Suppressor macrophage treated with lipopolysaccharide for 1 hour (primary cell): ENCODE measurements around the gene TMEM129.

Source experiments
- DNase-seq, 3 donors: peaks; one replicate each; pipeline ENCODE4 v3.0.0-alpha.2; 2020 to 2022

Gene TMEM129

GRCh38 chr4:1721003-1721665 is at the start of gene TMEM129, which contains the start of gene TACC3:
Gene TMEM129, minus strand, starts transcription at chr4:1721323. Its CDS starts 486 bp downstream, at chr4:1720837.
Gene TACC3, plus strand, starts transcription at chr4:1721521. Its CDS starts 1,901 bp downstream, at chr4:1723422.
- DNase-seq, result peak; percentile 92 to 98 (median 96)

- no peak for DNase-seq
These were observed 49.7 kb upstream of the TMEM129 start for GRCh38 chr4:1770791-1771231.

GRCh38 chr4:1770245-1770644 is 49.1 kb upstream of the TMEM129 start:
- no peak for DNase-seq

- no peak for DNase-seq
These were observed 48.6 kb upstream of the TMEM129 start for GRCh38 chr4:1769692-1770091.

GRCh38 chr4:1768367-1769034 is 47.4 kb upstream of the TMEM129 start:
- DNase-seq, result no peak

- peak; percentile 35 to 72 (median 50) for DNase-seq
These were observed 46.7 kb upstream of the TMEM129 start for GRCh38 chr4:1767770-1768366.

- DNase-seq, result peak in 1 of 3 donors; percentile 31
These were observed 46.1 kb upstream of the TMEM129 start for GRCh38 chr4:1767061-1767769.

- DNase-seq, result no peak
These were observed 45.3 kb upstream of the TMEM129 start for GRCh38 chr4:1766106-1767060.

GRCh38 chr4:1765409-1766072 is 44.4 kb upstream of the TMEM129 start:
- no peak for DNase-seq

- no peak for DNase-seq
These were observed 43.5 kb upstream of the TMEM129 start for GRCh38 chr4:1764670-1765069.

- DNase-seq, result peak; percentile 15 to 52 (median 22)
These were observed 42.5 kb upstream of the TMEM129 start for GRCh38 chr4:1763550-1764080.

GRCh38 chr4:1763070-1763549 is 42.0 kb upstream of the TMEM129 start:
- DNase-seq, result no peak

GRCh38 chr4:1762264-1763010 is 41.3 kb upstream of the TMEM129 start:
- DNase-seq, result no peak

- DNase-seq, result no peak
These were observed 40.1 kb upstream of the TMEM129 start for GRCh38 chr4:1761130-1761689.

GRCh38 chr4:1760521-1761071 is 39.5 kb upstream of the TMEM129 start:
- DNase-seq, result no peak

- no peak for DNase-seq
These were observed 38.7 kb upstream of the TMEM129 start for GRCh38 chr4:1759818-1760223.

GRCh38 chr4:1759170-1759817 is 38.2 kb upstream of the TMEM129 start:
- no peak for DNase-seq

GRCh38 chr4:1758306-1759121 is 37.4 kb upstream of the TMEM129 start:
- no peak for DNase-seq
